SK-N-SH (cell line): ENCODE data around the gene GSG1.

Experiments used
- CTCF ChIP-seq: fragments of 200-600 bp; sonication (generic); IDR thresholded peaks from 2 replicates; pipeline ENCODE4 v1.6.1; 2017; ENCODE audit warnings: antibody characterized with exemption, mild to moderate bottlenecking, moderate library complexity
- JUND ChIP-seq: IDR thresholded peaks from 2 replicates; pipeline ENCODE4 v1.4.0; 2012
- MAX ChIP-seq: IDR thresholded peaks from 2 replicates; pipeline ENCODE4 v1.4.0; 2012; ENCODE audit warnings: low read depth
- POLR2AphosphoS5 ChIP-seq: IDR thresholded peaks from 2 replicates; pipeline ENCODE4 v1.6.1; 2012; ENCODE audit warnings: low read depth, low read length
- REST ChIP-seq: IDR thresholded peaks from 2 replicates; pipeline ENCODE4 v1.6.1; 2012; ENCODE audit warnings: mild to moderate bottlenecking, low read depth, low read length, moderate library complexity
- YY1 ChIP-seq: IDR thresholded peaks from 2 replicates; pipeline ENCODE4 v1.4.0; 2012; ENCODE audit warnings: low read depth, mild to moderate bottlenecking

- TF ChIP-seq MAX (no peak), JUND (no peak), REST (no peak), CTCF (no peak), YY1 (no peak), POLR2AphosphoS5 (no peak)
Observed at GRCh38 chr12:13114251-13115052, 11.0 kb upstream of the GSG1 start.
